ENCODE measurements around the gene SESN1. TPM values are rescaled to one million over a fixed set of nuclear protein-coding genes. Genes with fewer than 3 reads are reported as not detected.

The SESN1 gene
- total RNA-seq, 4 donors from 2014 or later: 10.4 to 55.9 (median 21.7) TPM

DNA sequence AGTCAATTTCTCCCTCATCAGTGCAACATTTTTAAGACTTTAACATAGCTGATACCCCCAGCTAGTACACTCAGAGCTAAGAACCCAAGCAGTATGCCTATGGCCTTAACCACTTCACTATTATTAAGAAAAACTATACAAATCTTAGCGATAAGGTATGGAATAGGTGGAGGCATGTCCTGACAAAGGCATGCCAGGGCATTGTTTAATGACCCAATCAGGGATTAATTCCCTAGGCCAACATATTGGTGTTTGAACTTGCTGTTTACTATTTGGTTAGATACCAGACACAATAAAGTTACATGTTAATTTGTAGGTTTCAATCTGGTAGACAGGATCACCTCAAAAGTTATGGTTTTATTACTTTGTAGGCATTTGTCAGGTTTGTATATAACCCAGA lies 153.4 kb downstream of the SESN1 start:
- Histone ChIP-seq H3K4me3 (no peak overlapping the region), H3K9me3 (no peaks in the 10 kb centered on the region), H3K27me3 (no peaks in the 10 kb centered on the region), H3K36me3 (no peaks in the 10 kb centered on the region), H3K27ac (no peak overlapping the region), H3K4me1 (peaks cover 26 to 58% (median 34%) of the 10 kb centered on the region in 3 donors)
- intact Hi-C loops (cut with DNase I): no loop called here
- 36 to 43% methylated on average over 1 of the region's 1 CpG for WGBS, 2 donors
- TF ChIP-seq CTCF (IDR thresholded peaks at IDR 0.05) (no peak), POLR2A (IDR thresholded peaks at IDR 0.05) (no peak)
- DNase-seq: no peak

GRCh38 chr6:108940741-108941140 lies 153.9 kb downstream of the SESN1 start:
- Histone ChIP-seq H3K27me3 (no peaks in the 10 kb centered on the region), H3K27ac (no peak overlapping the region), H3K9me3 (no peaks in the 10 kb centered on the region), H3K4me1 (peaks cover 22 to 52% (median 29%) of the 10 kb centered on the region in 3 donors), H3K4me3 (no peak overlapping the region), H3K36me3 (no peaks in the 10 kb centered on the region)
- TF ChIP-seq CTCF (IDR thresholded peaks at IDR 0.05): no peak
- TF ChIP-seq POLR2A (IDR thresholded peaks at IDR 0.05): no peak
- DNase-seq: no peak
- 74 to 78% methylated on average over 5 of the region's 5 CpGs for WGBS, 2 donors
- intact Hi-C loops (cut with DNase I): no loop called here

- H3K27me3 ChIP-seq: no peaks in the 10 kb centered on the region
- no peak overlapping the region for H3K27ac ChIP-seq
- no peaks in the 10 kb centered on the region for H3K9me3 ChIP-seq
- no peak for TF ChIP-seq CTCF (IDR thresholded peaks at IDR 0.05)
- no peak for TF ChIP-seq POLR2A (IDR thresholded peaks at IDR 0.05)
- H3K4me1 ChIP-seq: peaks cover 0 to 20% (median 6%) of the 10 kb centered on the region in 3 donors
- no peak for DNase-seq
- no peak overlapping the region for H3K4me3 ChIP-seq
- no peaks in the 10 kb centered on the region for H3K36me3 ChIP-seq
- WGBS, 2 donors: 57 to 88% methylated on average over 1 of the region's 1 CpG
- intact Hi-C loops (cut with DNase I): no loop called here
Measured at GRCh38 chr6:108937170-108937569, 157.5 kb downstream of the SESN1 start.

Small RNA genes within 50 kb of the gene (small RNA-seq; reads per million reads assigned to genes)
- 0 reads per million in 4 donors for gene RNU6-653P

Other genes starting within 250 kb of the SESN1 start
- 1 to 10 TPM in 2 of 4 donors, under 1 TPM in 2; 0.27 to 4.1 (median 1.2) TPM for gene ARMC2, start 246.4 kb downstream of the SESN1 start, total RNA-seq
- gene CEP57L1, start 661 bp upstream of the SESN1 start, total RNA-seq: 1 to 10 TPM; 4.9 to 9.7 (median 7.4) TPM